ENCODE results near the gene LHCGR.
"Not testable (repeated sequence)": the region's sequence is repeated elsewhere in the genome, so short reads cannot be mapped to it uniquely, and the experiment has no call there.

Gene LHCGR

DNA sequence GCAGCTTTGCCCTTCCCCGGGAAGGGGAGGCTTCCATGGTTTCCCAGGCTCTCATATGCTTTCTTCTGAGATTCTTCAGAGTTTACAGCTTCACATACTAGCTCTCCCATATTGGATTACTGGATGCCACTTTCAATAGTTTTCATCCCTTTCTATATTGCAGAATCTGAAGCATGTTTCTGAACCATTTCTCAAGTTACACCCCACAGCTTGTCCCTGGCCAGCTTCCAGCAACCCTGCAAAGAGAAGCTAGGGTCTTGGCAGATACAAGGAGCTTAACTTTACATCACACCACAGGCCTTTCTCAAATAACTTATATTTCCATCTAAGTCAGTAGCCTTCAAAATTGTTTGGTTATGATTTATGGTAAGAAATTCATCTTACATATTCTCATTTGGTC, 39.6 kb downstream of the LHCGR start:
- Histone ChIP-seq H3K27ac (ENCODE audit: low read depth, low read length) (no peak overlapping the region), H3K27me3 (ENCODE audit: control insufficient read depth, insufficient read depth, low read length) (no peaks in the 10 kb centered on the region), H3K36me3 (ENCODE audit: control insufficient read depth, insufficient read depth, low read length) (no peaks in the 10 kb centered on the region), H3K4me1 (ENCODE audit: control insufficient read depth, insufficient read depth, low read length) (peaks cover 16% of the 10 kb centered on the region), H3K9ac (ENCODE audit: low read length) (no peak overlapping the region), H3K4me3 (ENCODE audit: low read length) (no peak overlapping the region)

DNA sequence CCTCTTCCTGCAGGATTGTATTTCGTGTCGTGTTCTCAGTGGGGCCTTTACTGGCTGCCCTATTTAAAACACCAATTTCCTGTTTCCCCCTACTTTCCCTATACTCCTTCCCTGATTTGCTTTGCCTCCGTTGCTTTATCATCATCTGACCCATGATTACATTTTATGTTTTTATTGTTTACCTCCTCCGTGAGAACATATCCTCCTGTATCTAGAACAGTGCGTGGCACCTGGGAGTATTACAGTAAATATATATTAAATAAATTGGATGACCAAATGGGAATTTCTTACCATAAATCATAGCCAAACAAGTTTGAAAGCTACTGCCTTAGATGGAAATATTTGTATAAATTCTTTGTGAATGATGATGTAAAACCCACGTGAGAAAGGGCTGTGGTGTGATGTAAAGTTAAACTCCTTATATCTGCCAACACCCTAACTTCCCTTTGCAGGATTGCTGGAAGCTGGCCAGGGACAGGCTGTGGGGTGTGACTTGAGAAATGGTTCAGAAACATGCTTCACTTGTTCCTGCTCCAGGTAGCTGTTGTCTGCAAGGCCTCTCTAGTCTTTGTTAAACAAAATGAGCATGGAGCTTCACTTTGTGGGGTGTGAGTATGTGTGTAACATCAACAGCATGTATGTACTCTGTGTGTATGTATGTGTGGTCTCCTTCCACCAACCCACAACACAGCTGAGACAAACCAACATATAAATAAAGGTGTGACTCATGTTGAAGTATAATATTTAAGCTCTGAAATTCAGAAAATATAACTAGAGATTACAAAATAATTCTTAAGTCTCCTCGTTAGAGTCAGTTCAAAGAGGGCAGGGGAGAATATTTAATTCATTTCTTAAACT, 40.3 kb downstream of the LHCGR start:
- H3K4me3 ChIP-seq (ENCODE audit: low read length): no peak overlapping the region
- H3K36me3 ChIP-seq (ENCODE audit: control insufficient read depth, insufficient read depth, low read length): no peaks in the 10 kb centered on the region
- H3K27me3 ChIP-seq (ENCODE audit: control insufficient read depth, insufficient read depth, low read length): no peaks in the 10 kb centered on the region
- H3K27ac ChIP-seq (ENCODE audit: low read depth, low read length): no peak overlapping the region
- H3K4me1 ChIP-seq (ENCODE audit: control insufficient read depth, insufficient read depth, low read length): peaks cover 16% of the 10 kb centered on the region
- H3K9ac ChIP-seq (ENCODE audit: low read length): no peak overlapping the region

DNA sequence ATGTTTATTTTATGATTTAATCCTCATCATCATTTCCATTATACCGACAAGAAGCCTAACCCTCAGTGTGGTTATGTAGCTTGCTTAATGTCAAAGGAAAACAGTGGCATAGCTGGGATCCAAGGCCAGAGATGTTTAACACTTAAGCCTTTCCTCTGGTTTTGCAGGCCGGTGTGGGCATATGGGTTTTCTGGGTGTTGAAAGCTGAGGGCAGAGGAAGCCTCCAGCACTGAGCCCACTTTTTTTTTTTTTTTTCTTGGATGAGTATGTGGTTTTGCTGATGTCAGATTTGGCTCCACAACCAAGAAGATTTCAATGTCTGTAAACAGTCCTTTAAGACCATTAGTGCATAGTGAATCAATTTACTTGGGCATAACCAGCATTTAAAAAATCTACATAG, 41.3 kb downstream of the LHCGR start:
- no peaks in the 10 kb centered on the region for H3K27me3 ChIP-seq (ENCODE audit: control insufficient read depth, insufficient read depth, low read length)
- H3K4me3 ChIP-seq (ENCODE audit: low read length): no peak overlapping the region
- H3K27ac ChIP-seq (ENCODE audit: low read depth, low read length): no peak overlapping the region
- peaks cover 16% of the 10 kb centered on the region for H3K4me1 ChIP-seq (ENCODE audit: control insufficient read depth, insufficient read depth, low read length)
- no peaks in the 10 kb centered on the region for H3K36me3 ChIP-seq (ENCODE audit: control insufficient read depth, insufficient read depth, low read length)
- no peak overlapping the region for H3K9ac ChIP-seq (ENCODE audit: low read length)

DNA sequence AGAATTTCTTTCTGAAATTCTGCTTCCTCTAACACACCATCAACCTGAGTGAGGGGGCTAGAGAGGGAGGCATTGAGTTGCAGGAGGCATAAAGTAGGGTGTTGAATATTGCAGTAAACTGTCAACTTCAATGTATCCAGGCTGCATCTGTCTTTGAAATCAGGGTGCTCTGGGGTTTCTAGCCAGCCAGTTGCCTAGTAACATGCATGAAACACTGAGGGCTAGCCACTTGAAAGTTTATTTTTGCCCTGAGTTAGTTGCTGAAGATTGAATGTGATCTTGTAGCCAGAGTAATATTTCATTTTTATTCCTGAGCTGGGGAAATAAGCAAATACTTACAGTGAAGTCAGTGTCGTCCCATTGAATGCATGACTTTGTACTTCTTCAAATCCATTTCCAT, 41.9 kb downstream of the LHCGR start:
- Histone ChIP-seq H3K4me1 (ENCODE audit: control insufficient read depth, insufficient read depth, low read length) (peaks cover 16% of the 10 kb centered on the region), H3K36me3 (ENCODE audit: control insufficient read depth, insufficient read depth, low read length) (no peaks in the 10 kb centered on the region), H3K27me3 (ENCODE audit: control insufficient read depth, insufficient read depth, low read length) (no peaks in the 10 kb centered on the region), H3K9ac (ENCODE audit: low read length) (no peak overlapping the region), H3K4me3 (ENCODE audit: low read length) (no peak overlapping the region), H3K27ac (ENCODE audit: low read depth, low read length) (no peak overlapping the region)

DNA sequence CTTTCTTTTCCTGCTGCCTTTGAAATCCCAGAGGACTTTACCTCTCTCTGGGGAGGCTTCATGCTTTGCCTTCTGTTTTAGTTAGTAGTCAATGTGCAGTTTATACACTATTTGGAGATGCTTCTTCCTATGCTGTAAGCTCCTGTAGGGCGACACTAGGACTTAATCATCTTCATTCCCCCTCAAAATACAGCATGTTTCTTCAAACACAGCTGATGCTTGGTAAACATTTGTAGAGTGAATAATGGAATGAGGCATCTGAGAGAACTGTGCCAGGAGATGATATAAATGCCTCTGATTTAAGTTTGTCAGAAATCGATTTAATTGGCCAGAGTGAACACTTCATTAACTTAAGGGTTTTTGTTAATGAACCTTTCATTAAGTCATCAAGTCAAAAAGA, 43.4 kb downstream of the LHCGR start:
- Histone ChIP-seq H3K9ac (ENCODE audit: low read length) (no peak overlapping the region), H3K4me1 (ENCODE audit: control insufficient read depth, insufficient read depth, low read length) (peaks cover 16% of the 10 kb centered on the region), H3K27ac (ENCODE audit: low read depth, low read length) (no peak overlapping the region), H3K4me3 (ENCODE audit: low read length) (no peak overlapping the region), H3K36me3 (ENCODE audit: control insufficient read depth, insufficient read depth, low read length) (no peaks in the 10 kb centered on the region), H3K27me3 (ENCODE audit: control insufficient read depth, insufficient read depth, low read length) (no peaks in the 10 kb centered on the region)

DNA sequence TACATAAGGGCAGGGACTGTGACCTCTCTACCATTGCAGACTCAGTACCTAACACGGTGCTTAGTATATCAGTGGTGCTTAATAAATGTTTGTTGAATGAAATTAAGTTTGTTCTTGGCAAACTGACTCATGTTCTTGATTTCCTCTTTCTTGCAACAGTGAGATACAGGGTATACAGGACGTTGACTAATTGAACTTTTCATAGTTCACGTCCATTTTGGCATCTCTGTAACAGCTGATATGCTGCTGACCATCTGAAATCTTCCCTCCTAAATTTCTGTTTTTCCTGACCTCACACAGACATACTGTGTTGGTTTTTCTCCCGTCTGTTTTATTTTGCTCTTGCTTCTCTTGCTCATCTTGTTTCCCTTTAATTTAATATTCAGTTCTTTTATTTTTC, 44.2 kb downstream of the LHCGR start:
- no peak overlapping the region for H3K27ac ChIP-seq (ENCODE audit: low read depth, low read length)
- no peak overlapping the region for H3K9ac ChIP-seq (ENCODE audit: low read length)

DNA sequence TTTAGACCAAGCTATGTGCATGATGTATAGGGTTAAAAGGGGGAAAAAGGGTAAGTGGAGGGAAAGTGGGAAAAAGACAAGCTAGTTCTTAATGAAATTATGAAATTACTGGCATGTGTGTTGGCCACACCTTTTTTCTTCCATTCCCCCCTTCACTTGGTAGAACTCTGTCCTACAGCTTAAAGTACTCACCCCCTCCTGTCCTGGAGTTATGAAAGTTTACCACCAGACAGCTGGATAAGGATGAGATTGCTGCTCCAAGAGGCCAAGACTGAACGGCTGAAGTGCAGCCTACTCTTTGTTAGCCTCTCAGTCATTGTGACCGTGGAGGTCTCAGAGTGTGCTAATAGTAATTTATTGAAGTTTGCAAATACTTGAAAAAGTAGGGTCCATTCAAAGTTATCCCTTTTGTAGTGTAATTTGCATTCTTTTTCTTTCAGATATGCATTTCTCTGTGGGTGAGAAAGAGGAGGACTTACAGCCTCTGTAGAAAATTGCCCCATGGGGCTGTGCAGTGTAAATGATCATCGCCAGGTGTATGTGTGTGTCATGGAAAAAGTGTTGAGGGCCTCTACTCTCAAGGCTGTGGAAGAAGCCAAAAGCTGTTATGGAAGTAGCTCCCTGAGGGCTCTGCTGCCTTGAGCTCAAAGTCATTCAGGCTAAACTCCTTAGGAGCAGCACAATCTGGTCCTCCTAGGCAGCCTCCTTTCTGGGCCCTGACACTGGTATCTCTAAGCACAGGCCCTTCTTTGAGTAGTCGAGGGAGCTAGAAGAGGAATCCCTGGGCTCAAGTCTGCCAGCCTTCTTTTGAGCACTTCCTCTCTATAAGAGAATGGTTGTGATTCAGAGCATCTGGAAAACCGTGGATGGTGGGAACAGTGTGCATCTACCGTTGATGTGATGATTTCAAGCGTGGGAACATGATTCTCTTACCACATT, 46.2 kb downstream of the LHCGR start:
- Histone ChIP-seq H3K4me3 (ENCODE audit: low read length) (no peak overlapping the region), H3K4me1 (ENCODE audit: control insufficient read depth, insufficient read depth, low read length) (peaks cover 9% of the 10 kb centered on the region), H3K9ac (ENCODE audit: low read length) (no peak overlapping the region), H3K27ac (ENCODE audit: low read depth, low read length) (no peak overlapping the region), H3K36me3 (ENCODE audit: control insufficient read depth, insufficient read depth, low read length) (no peaks in the 10 kb centered on the region), H3K27me3 (ENCODE audit: control insufficient read depth, insufficient read depth, low read length) (no peaks in the 10 kb centered on the region)

More for the DNA sequence above, 44.2 kb downstream of the LHCGR start:
- no peaks in the 10 kb centered on the region for H3K27me3 ChIP-seq (ENCODE audit: control insufficient read depth, insufficient read depth, low read length)
- no peaks in the 10 kb centered on the region for H3K36me3 ChIP-seq (ENCODE audit: control insufficient read depth, insufficient read depth, low read length)
- peaks cover 16% of the 10 kb centered on the region for H3K4me1 ChIP-seq (ENCODE audit: control insufficient read depth, insufficient read depth, low read length)
- H3K4me3 ChIP-seq (ENCODE audit: low read length): no peak overlapping the region

DNA sequence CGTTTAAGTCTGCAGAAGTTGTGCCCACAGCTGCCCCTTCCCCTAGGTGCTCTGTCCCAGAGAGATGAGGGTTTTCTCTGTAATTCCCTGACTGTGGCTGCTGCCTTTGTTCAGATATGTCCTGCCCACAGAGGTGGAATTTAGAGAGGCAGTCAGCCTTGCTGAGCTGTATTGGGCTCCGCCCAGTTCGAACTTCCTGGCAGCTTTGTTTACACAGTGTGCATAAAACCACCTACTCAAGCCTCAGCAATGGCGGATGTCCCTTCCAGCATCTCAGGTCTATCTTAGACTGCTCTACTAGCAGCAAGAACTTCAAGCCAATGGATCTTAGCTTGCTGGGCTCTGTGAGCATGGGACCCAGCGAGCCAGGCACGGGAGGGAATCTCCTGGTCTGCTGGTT, 48.1 kb downstream of the LHCGR start:
- Histone ChIP-seq H3K27me3 (ENCODE audit: control insufficient read depth, insufficient read depth, low read length) (no peaks in the 10 kb centered on the region), H3K4me3 (ENCODE audit: low read length) (no peak overlapping the region), H3K27ac (ENCODE audit: low read depth, low read length) (no peak overlapping the region), H3K4me1 (ENCODE audit: control insufficient read depth, insufficient read depth, low read length) (no peaks in the 10 kb centered on the region), H3K9ac (ENCODE audit: low read length) (no peak overlapping the region), H3K36me3 (ENCODE audit: control insufficient read depth, insufficient read depth, low read length) (no peaks in the 10 kb centered on the region)

DNA sequence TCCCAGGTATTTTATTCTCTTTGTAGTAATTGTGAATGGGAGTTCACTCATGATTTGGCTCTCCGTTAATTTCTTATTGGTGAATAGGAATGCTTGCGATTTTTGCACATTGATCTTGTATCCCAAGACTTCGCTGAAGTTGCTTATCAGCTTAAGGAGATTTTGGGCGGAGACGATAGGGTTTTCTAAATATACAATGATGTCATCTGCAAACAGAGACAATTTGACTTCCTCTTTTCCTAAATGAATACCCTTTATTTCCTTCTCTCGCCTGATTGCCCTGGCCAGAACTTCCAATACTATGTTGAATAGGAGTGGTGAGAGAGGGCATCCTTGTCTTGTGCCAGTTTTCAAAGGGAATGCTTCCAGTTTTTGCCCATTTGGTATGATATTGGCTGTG, 51.9 kb downstream of the LHCGR start:
- H3K36me3 ChIP-seq (ENCODE audit: control insufficient read depth, insufficient read depth, low read length); H3K4me1 ChIP-seq (ENCODE audit: control insufficient read depth, insufficient read depth, low read length); H3K27me3 ChIP-seq (ENCODE audit: control insufficient read depth, insufficient read depth, low read length); H3K27ac ChIP-seq (ENCODE audit: low read depth, low read length); H3K9ac ChIP-seq (ENCODE audit: low read length); H3K4me3 ChIP-seq (ENCODE audit: low read length): not testable (repeated sequence)

DNA sequence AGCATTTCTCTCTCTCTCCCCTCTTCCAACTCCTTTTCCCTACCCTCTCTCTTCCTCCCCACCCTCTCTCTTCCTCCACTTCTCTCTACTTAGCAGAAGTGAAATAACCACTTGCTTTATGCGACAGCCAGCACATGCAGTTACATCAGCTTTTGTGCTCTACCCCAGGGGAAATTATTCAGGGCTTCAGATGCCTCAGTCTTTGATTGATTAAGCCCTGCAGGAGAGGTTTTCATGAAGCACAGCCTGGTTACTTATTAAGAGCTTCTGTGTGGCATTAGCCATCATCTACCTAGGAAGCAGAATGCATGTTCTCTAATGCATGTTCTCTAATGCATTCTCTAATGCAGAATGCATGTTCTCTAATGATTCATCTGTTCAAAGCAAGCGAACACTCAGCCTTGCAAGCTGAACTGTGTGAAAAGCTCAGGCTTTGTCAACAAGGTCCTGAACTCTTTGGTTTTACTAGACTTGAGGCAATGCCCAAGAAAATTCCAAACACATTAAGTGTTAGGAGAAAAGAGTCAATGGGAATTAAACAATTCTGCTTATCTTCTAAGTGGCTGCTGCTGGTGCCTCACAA, 56.1 kb downstream of the LHCGR start:
- Histone ChIP-seq H3K9ac (ENCODE audit: low read length) (no peak overlapping the region), H3K36me3 (ENCODE audit: control insufficient read depth, insufficient read depth, low read length) (no peaks in the 10 kb centered on the region), H3K4me1 (ENCODE audit: control insufficient read depth, insufficient read depth, low read length) (no peaks in the 10 kb centered on the region), H3K27ac (ENCODE audit: low read depth, low read length) (no peak overlapping the region), H3K27me3 (ENCODE audit: control insufficient read depth, insufficient read depth, low read length) (no peaks in the 10 kb centered on the region), H3K4me3 (ENCODE audit: low read length) (no peak overlapping the region)

DNA sequence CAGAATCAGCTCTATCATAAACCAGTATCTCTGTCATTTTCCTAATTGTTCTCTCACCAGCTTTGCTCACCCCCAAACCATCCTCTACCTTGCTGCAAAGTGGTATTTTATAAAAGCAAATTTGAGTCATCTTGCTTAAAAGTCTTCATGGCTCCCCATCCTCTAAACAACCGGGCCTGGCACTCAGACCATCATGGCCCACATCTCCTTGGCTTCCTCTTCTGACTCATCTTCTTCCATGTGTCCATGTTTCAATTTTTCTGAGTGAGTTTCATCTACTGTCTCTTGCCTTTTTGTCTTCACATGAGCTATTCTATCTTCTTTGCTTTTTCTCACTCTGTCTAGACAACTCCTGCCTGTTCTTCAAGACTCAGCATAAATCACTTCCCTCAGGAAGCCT, 58.6 kb downstream of the LHCGR start:
- no peaks in the 10 kb centered on the region for H3K4me1 ChIP-seq (ENCODE audit: control insufficient read depth, insufficient read depth, low read length)
- no peak overlapping the region for H3K4me3 ChIP-seq (ENCODE audit: low read length)
- no peaks in the 10 kb centered on the region for H3K27me3 ChIP-seq (ENCODE audit: control insufficient read depth, insufficient read depth, low read length)

DNA sequence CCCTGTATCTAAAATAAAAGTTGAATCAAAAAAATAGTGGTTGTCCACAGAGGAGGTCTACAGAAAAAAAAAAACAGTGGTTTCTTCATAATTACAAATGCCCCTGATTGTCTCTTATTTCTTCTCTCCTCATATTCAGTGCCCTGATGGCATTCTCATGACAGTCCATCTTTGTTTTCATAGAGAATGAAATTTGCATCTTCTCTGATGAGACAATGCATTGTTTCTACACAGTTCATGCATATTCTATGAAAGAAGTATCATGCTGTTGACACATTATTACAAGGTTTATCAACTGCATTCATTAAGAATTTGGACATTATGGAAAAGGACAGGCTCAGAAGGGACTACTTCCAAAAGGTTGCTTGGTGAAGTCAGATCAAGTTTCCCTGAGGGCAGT, 59.5 kb downstream of the LHCGR start:
- Histone ChIP-seq H3K27me3 (ENCODE audit: control insufficient read depth, insufficient read depth, low read length) (no peaks in the 10 kb centered on the region), H3K27ac (ENCODE audit: low read depth, low read length) (no peak overlapping the region), H3K4me1 (ENCODE audit: control insufficient read depth, insufficient read depth, low read length) (no peaks in the 10 kb centered on the region), H3K4me3 (ENCODE audit: low read length) (no peak overlapping the region), H3K9ac (ENCODE audit: low read length) (no peak overlapping the region), H3K36me3 (ENCODE audit: control insufficient read depth, insufficient read depth, low read length) (no peaks in the 10 kb centered on the region)

More for the DNA sequence above, 58.6 kb downstream of the LHCGR start:
- Histone ChIP-seq H3K27ac (ENCODE audit: low read depth, low read length) (no peak overlapping the region), H3K9ac (ENCODE audit: low read length) (no peak overlapping the region), H3K36me3 (ENCODE audit: control insufficient read depth, insufficient read depth, low read length) (no peaks in the 10 kb centered on the region)
